Liver (tissue), 3 donors: ENCODE measurements around the gene TMEM117.

Experiments used
- ATF3 ChIP-seq: IDR thresholded peaks from 2 replicates; pipeline ENCODE4 v1.6.1; 2016; ENCODE audit warnings: antibody characterized with exemption
- CTCF ChIP-seq: fragments of 150-350 bp; IDR thresholded peaks from 2 replicates; pipeline ENCODE4 v1.5.1; 2017; ENCODE audit warnings: improper control_type of control experiment, low read depth, low read length; ENCODE audit not compliant: missing input control
- FOXA1 ChIP-seq: IDR thresholded peaks from 2 replicates; pipeline ENCODE4 v1.6.1; 2016; ENCODE audit warnings: antibody characterized with exemption
- HNF4G ChIP-seq: IDR thresholded peaks from 2 replicates; pipeline ENCODE4 v1.6.1; 2016; ENCODE audit warnings: antibody characterized with exemption
- JUND ChIP-seq, 2 donors: IDR thresholded peaks; 2 replicates each; pipeline ENCODE4 v1.6.1; 2016; ENCODE audit warnings: antibody characterized with exemption in 2 of 2
- MAX ChIP-seq: IDR thresholded peaks from 2 replicates; pipeline ENCODE4 v1.6.1; 2016; ENCODE audit warnings: antibody characterized with exemption
- NR2F2 ChIP-seq: IDR thresholded peaks from 2 replicates; pipeline ENCODE4 v1.6.1; 2016; ENCODE audit warnings: antibody characterized with exemption
- RAD21 ChIP-seq, 2 donors: IDR thresholded peaks; 2 replicates each; pipeline ENCODE4 v1.6.1; 2016; ENCODE audit warnings: antibody characterized with exemption in 2 of 2, mild to moderate bottlenecking in 2 of 2
- REST ChIP-seq: IDR thresholded peaks from 2 replicates; pipeline ENCODE4 v1.6.1; 2016; ENCODE audit warnings: antibody characterized with exemption, mild to moderate bottlenecking
- RXRA ChIP-seq, 2 donors: IDR thresholded peaks; 2 replicates each; pipeline ENCODE4 v1.6.1; 2017 to 2018; ENCODE audit warnings: antibody characterized with exemption in 2 of 2, mild to moderate bottlenecking in 1 of 2
- TAF1 ChIP-seq: conservative IDR thresholded peaks from 2 replicates; pipeline ENCODE4 v1.6.1; 2016; ENCODE audit warnings: antibody characterized with exemption, mild to moderate bottlenecking
- YY1 ChIP-seq: IDR thresholded peaks from 2 replicates; pipeline ENCODE4 v1.6.1; 2016; ENCODE audit warnings: antibody characterized with exemption, mild to moderate bottlenecking
- donor health status: healthy.
- donor health status: healthy.

DNA sequence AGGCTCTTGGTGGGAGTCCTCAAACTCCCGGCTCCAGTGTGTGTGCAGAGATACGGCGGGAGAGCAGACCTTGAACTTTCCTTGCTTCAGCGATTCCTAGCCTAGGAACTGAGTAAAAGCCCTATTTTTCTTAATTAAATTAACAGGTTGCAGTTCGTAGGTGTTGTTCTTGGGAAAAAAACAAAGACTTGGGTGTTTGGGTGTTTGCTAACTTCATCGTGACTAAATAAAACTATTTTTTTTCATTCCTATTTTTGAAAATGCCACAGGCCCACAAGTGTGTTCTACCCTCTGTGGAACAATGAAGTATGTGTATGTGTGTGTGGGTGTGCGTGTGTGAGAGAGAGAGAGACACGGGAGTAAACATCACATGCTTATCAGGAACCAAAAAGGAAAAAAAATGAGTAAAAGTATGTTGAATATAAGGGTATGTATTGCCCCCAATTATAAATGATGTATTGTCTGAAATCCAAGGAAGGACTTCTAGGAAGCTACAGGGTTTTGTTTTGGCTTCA lies 651 bp downstream of the TMEM117 start:
- peak; percentile 67 for TF ChIP-seq TAF1
- TF ChIP-seq CTCF: no peak
- peak; percentile 37 for TF ChIP-seq YY1
- TF ChIP-seq NR2F2: no peak
- TF ChIP-seq ATF3: no peak
- TF ChIP-seq HNF4G: no peak
- TF ChIP-seq MAX: no peak
- TF ChIP-seq JUND (IDR thresholded peaks at IDR 0.05): no peak
- no peak for TF ChIP-seq REST
- no peak for TF ChIP-seq RAD21 (IDR thresholded peaks at IDR 0.05)
- no peak for TF ChIP-seq RXRA (IDR thresholded peaks at IDR 0.05)
- no peak for TF ChIP-seq FOXA1
